Measurements from ENCODE around the gene CLIC3.

- no peak for TF ChIP-seq POLR2A (IDR thresholded peaks at IDR 0.05; ENCODE audit: low read length)
- TF ChIP-seq GATA1 (IDR thresholded peaks at IDR 0.05; ENCODE audit: low read depth, low read length): no peak
Measured at GRCh38 chr9:136952876-136953770, 43.2 kb downstream of the CLIC3 start.

All from erythroblast (primary cell).